Left lobe of liver (tissue), 2 donors: ENCODE results near the gene PTH2. TPM values are rescaled to one million over a fixed set of nuclear protein-coding genes. Genes with fewer than 3 reads are reported as not detected.
"Not testable (repeated sequence)": the region's sequence is repeated elsewhere in the genome, so short reads cannot be mapped to it uniquely, and the experiment has no call there.

Experiments used
- ATAC-seq: fragments of 200-7000 bp; cut with Tn5 transposase; one replicate; pipeline ENCODE4 v1.9.1; 2020; ENCODE audit warnings: mild to moderate bottlenecking, moderate library complexity
- DNase-seq: peaks from one replicate; pipeline ENCODE4 v3.0.0-alpha.2; 2020; ENCODE audit warnings: low spot score
- total RNA-seq: library from RNA; stranded (reverse); gene quantifications from one replicate; pipeline ENCODE4 v1.2.1, GENCODE V29; 2021
- donor health status: DM: no; HTN: no; CAD: no; lungs with moderate emphysema.
- donor health status: DM: no; HTN: yes; CAD: no.

PTH2 gene
- total RNA-seq, 1 donor from 2014 or later = not detected

DNA sequence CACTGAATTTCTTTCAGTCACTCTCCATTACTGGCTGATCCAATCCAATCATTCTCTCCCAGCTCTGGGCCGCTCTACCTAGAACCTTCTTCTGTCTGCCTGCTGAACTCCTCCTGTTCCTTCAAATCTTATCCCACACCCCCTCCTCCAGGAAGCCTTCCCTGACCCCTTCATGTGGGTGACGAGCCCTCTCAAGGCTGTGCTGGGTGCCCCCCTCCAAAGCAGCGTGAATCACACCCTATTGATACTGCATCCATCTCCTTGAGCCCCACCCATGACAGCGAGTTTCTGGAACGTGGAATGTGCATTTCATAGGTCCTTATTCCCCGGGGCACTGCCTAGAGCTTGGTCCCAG, 25.2 kb upstream of the PTH2 start:
- no peak for ATAC-seq
- no peak for DNase-seq

DNA sequence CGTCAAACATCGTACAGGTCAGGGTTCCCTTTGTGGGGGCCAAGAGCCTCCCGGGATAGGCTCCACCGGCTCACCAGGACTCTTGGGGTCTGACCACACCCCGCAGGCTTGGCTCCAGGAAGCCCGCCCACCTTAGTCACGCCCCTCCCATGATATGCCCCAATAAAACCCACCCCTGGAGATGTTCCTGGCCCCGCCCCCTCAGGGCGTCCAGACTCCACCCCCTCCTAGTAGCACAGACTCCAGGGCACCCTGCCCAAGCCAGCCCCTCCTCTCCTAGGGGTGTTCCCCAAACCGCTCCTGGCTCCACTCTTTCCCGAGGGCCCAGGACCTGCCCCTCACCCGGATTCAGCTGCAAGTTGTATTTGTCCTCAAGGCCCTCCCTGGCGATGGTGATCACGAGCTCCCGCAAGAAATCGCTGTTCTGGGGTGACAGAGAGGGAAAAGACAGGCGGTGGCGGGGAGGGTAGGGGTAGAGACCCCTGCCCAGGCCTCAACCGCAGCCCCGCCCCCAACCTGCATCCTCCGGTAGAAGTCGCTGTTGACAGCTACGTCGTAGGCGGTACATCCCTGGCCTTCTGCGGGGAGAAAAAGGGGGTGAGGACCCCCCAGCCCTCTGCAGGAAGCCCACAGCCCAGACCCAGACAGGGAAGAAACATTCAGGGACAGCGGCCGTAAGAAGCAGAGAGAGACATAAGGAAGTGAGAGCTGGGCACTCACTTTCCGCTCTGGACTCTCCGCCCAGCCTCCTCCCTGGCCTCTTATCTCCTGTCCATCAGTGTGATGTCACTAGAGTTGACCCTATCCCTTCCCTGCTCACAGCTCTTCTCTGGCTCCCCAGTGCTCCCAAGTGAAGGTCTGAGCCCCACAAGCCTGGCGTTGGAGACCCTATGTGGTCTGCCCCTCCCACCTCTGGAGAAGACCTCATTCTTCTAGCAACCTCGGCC, 24.5 kb upstream of the PTH2 start:
- ATAC-seq (no peak), DNase-seq (no peak)

DNA sequence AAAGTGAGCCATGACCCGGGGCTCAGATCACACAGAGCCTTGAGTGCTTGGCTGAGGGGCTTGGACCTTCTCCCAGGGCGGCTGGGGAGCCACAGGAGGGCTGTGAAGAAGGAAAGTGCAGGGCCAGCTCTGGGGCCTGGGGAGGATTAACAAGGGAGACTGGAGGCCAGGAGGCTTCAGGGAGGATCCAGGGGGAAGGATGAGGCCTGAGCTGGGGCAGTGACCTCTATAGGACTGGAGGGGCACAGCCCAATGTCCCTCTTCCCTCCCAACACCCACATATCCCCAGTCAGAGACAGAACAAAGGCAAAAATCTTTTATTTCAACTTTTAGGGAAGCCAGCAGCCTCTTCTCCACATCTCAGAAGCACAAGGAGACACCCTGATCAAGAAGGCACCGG, 22.8 kb upstream of the PTH2 start:
- DNase-seq = no peak

DNA sequence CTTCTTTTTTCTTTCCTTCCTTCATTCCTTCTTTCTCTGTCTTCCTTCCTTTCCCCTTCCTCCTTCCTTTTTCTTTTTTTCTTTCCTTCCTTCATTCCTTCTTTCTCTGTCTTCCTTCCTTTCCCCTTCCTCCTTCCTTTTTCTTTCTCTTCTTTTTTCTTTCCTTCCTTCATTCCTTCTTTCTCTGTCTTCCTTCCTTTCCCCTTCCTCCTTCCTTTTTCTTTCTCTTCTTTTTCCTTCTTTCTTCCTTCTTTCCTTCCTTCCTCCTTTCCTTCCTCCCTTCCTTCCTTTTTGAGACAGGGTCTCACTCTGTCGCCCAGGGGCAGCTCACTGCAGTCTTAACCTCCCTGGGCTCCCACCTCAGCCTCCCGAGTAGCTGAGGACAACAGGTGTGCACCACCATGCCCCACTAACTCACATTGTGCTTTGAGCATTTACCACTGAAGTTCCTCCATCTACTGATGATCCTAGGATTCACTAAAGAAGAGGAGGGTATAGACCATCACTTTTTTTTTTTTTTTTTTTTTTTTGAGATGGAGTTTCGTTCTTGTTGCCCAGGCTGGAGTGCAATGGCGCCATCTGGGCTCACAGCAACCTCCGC, 21.0 kb upstream of the PTH2 start:
- ATAC-seq, DNase-seq: not testable (repeated sequence)

More for the DNA sequence above, 22.8 kb upstream of the PTH2 start:
- ATAC-seq = no peak

DNA sequence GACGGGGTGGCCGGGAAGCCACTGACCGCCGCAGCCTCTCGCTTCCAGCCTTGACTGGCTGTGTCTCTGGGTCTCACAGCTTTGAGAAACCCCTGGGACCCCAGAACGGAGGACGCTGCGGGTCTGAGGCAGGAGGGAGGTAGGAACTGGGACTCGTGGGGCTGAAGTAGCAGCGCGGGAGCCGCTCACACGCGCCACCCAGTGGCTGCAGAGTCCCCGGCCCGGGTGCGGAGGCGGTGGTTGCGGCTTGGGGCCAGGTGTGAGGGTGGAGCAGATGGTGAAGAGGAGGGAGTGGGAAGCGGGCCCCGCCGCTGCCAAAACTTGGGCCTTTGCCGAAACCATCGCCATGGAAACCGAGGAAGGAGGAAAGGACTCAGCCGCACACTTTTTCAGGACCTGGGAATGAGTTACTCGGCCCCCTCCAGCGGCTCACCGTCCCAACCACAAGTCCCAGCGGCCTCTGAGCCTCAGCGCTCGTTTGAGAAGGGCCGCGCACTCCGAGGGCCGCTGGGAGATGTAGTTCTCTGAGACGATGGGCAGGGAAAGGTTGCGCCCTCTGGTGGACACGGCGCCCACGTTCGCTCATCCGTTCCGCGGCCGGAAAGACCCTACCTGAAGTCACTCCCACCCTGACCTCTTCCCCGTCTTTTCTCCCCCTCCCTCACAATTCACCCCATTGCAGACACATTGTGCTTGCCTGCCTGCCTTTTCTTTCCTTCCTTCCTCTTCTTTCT, 20.3 kb upstream of the PTH2 start:
- peak; percentile 89 for ATAC-seq
- peak; percentile 92 for DNase-seq

DNA sequence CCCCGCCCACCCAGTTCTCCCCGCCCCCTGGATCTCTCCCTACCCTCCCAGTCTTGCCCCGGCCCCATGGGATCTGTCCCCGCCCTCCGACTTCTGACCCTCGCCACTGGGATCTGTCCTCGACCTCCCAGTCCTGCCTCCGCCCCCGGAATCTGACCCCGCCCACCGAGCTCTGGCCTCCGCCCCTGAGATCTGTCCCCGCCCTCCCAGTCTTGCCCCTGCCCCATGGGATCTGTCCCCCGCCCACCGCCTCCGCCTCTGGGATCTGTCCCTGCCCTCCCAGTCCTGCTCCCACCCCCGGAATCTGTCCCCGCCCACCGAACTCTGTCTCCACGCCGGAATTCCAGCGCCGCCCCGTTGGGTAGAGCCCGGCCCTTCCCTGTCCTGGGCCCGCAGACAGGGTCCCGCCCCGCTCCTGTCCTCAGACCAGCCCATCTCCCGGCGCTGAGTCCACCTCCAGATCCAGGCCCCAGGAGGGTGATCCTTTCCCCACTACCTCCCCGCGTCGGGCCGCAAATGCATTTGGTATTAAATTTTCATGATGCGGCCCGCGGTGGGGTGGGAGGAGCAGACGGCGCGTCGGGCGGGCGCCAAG, 19.6 kb upstream of the PTH2 start:
- DNase-seq (peak; percentile 93), ATAC-seq (peak; percentile 78)

DNA sequence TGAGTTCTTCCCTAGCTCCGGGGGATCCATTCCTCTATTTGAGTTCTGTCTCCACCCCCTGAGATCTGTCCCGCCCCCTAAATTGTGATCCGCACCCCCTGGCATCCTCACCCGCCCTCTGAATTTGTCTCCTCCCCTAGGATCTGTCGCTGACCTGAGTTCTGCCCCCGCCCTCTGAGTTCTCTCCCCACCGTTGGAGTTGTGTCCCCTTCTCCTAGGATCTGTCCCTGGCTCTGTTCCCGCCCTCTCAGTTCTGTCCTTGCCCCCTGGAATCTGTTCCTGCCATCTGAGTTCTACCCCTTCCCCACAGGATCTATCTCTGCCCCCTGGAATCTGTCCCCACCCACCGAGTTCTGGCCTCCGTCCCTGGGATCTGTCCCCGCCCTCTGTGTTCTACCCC, 19.1 kb upstream of the PTH2 start:
- DNase-seq (peak; percentile 60), ATAC-seq (no peak)

DNA sequence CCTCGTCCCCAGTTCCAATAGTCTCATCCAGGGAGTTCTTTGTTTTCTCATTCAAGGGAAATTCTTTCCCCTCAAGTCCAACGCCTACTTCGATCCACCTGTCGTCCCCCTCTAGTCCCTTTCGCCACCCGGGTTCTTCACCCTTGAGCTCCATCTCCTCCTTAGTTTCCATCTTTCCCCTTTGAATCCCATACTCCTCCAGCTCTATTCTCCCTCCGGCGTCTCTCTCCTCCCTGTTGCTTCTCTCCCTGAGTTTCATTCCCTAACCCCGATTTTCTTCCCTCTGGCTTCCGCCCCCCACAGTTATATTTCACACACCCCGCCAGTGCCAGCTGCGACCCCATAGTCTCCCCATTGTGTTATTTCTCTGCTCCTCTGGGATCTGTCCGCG, 18.7 kb upstream of the PTH2 start:
- ATAC-seq (no peak), DNase-seq (no peak)

DNA sequence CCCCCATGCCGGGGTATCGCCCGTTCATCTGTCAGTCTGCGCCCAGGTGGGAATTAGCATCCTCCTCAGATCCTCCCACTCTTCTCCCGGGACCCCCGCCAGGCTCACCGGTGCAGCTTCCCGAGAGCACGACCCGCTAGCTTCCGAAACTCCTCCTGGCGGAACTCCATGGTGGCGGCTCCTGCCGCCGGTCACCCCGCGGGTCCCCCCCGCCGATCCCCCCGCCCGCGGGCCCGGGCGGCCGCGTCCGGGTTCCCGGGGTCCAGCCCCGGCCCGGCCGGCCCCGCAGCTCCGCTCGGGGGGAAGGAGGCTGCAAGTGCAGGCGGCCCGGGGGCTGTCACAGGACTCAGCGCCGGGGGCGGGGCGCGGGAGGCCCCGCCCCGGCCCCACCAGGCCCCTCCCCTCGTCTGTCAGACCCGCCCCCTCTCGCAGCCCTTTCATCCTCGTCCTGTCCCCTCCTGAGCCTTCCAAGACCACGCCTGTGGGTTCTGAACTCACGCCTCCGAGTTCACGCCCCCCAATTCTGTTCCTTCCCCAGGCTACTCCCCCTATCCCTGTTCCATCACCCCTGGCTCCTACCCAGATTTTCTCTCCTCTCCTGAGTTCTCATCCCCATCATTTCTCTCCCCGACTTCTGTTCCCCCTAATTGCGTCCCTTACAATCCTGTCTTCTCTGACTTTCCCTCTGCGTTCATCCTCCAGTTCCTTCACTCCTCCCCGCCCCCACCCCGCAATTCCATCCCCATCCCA, 18.1 kb upstream of the PTH2 start, which contains the start of gene SLC17A7:
SLC17A7 (minus strand) TSS at position 318 of the 750 bp plus-strand sequence; CDS start at position 170, 148 bp downstream.
- ATAC-seq (no peak), DNase-seq (no peak)

DNA sequence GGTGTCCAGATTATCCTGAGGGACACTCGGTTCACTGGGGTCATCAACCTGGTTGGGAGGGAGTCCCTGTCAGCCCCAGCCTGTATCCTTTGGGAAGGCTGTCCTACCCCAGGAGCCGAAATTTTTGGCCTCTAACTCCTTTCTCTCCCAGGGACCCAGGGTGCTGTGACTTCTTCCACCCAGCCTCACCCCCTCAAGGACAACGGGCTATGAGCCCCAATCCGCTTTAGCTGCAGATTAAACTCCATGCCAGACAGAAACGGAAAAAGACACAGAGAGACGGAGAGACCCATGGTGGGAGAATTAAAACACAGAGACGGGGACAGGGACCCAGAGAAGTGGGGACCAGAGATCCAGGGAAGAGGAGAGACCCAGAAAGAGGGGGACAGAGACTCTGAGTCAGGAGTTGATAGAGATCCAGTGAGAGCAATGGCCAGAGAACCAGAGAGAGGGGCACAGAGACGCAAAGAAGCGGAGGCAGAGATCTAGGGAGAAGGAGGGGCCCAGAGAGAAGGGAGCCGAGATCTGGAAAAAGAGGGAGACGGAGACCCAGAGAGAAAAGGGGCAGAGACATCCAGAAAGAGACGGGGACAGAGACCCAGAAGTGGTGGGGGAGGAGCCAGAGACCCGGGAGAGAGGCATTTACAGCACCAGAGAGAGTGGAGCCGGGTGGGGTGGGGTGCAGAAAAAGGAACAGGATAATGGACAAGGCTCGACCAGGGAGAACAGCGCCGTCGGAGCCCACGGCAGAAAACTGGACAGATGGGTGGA, 17.4 kb upstream of the PTH2 start:
- ATAC-seq = no peak
- no peak for DNase-seq

DNA sequence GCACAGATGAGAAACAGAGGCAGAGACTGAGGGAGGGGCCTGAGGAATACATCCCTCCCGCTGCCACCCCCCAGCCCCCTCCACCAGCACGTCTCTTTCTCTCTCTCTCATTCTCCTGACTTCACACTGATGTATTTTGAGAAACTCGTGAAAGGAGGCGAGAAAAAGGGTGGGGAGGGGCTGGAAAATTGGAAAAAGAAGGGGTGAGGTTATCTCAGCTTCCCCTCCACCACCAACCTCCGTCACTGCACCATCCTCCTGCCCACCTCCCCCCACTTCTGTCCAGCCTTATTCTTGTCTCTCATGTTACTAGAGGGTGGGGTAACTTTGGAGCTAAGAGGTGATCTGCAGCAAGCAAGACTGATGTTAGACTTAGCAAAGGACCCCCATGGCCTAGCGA, 16.6 kb upstream of the PTH2 start:
- DNase-seq (no peak), ATAC-seq (no peak)

DNA sequence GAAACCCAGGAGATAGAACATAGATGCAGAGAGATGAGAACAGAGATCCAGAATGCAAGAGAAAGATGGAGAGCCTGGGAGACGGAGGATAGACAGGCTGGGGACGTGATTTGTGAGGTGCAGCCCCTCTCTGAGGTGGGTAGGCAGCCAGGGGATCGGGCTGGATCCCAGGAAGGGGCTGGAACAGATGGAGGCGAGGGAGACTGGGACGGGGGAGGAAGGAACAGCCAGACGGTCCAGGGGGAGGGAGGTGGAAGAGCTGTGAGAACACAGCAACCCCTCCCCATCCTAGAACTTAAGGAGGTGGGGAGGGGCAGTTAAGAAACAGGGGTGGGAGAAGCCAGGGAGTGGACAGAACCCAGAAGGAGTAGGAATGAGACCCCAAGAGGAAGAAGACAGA, 15.0 kb upstream of the PTH2 start:
- ATAC-seq (no peak), DNase-seq (no peak)

DNA sequence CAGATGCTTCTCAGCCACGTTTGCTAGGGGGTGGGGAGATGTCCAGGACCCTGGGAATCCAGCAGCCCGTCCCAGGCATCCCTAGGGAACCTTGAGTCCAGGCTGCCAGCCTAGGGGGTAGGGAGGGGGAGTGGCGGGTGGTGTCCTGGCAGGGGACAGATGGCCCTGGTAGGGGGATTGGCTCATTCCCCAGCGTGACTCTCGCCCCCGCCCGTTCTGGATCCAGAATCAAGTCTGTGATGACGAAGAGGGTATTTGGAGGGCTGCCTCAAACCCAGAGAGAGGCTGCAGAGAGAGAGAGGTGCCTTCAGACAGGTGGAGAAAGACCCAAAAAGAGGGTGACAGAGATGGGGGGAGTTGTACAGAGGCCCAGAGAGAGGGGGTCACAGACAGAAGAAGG, 14.0 kb upstream of the PTH2 start:
- no peak for ATAC-seq
- DNase-seq = no peak

DNA sequence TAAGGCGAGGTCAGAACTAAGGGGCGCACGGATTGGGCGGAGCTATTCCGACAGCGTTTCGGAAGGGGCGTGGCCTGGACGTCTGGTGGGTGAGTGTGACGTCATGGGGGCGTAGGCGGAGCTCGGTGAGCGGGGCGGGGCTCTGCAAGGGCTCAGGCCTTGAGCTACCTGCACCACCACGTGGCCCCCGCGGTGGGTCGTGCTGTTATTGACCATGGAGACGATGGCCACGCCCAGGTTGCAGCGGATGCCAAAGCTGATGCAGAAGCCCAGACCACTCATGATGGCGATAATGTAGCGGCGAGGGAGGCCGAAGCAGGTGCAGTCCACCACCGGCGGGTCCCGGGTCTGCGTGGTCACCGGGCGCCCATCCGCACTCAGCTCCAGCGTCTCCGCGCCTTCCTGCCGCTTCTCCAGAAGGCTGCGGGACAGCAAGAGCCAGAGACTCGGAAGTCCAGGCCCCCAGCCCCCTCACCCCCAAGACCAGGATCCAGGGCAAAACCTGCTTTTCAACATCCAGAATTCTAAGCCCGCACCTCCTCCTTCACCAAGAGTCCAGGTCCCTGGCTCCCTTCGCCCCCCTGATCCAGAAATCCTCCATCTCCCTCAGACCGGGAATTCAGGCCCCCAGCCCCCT, 13.3 kb upstream of the PTH2 start:
- DNase-seq (no peak), ATAC-seq (no peak)

DNA sequence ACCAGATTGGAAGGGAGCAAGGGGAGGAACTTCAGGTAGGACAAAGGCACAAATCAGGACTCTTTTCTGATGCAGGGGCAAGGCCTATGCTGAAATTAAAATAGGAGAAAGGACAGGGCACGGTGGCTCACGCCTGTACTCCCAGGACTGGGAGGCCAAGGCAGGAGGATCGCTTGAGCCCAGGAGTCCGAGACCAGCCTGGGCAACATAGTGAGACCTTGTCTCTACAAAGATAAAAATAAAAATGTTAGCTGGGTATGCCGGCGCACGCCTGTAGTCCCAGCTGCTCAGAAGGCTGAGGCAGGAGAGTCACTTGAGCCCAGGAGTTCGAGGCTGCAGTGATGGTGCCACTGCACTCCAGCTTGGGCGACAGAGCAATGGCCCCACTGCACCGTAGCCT, 12.4 kb upstream of the PTH2 start:
- DNase-seq (no peak), ATAC-seq (no peak)

DNA sequence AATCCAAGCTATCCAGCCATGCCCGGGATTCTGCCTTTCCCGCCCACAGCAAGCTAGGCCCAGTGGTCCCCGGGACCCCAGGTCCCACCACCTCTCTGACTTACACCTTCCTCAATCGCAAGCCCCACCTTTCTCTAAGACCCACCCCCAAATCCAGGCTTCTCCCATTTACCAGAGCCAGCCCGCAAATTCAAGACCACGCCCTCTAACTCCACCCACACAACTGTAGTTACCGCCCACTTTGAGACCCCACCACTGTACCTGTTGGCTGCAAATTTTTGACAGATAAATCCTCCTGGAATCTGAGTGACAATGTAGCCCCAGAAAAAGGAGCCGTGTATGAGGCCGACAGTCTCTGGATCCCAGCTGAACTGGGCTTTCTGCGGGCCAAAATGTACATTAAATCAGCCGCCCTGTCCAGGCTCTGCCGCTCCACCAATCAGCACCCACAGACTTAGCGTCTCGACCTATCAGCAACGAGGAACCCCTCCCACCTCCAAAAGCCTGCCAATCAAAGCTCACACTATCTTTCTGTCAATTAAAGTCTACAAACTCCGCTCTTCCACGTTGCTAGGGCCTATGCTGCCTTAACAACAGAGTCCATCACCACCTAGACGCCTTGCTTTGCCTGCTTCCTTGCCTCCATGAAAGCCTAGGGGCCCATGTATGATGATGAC, 11.8 kb upstream of the PTH2 start:
- ATAC-seq (no peak), DNase-seq (no peak)

DNA sequence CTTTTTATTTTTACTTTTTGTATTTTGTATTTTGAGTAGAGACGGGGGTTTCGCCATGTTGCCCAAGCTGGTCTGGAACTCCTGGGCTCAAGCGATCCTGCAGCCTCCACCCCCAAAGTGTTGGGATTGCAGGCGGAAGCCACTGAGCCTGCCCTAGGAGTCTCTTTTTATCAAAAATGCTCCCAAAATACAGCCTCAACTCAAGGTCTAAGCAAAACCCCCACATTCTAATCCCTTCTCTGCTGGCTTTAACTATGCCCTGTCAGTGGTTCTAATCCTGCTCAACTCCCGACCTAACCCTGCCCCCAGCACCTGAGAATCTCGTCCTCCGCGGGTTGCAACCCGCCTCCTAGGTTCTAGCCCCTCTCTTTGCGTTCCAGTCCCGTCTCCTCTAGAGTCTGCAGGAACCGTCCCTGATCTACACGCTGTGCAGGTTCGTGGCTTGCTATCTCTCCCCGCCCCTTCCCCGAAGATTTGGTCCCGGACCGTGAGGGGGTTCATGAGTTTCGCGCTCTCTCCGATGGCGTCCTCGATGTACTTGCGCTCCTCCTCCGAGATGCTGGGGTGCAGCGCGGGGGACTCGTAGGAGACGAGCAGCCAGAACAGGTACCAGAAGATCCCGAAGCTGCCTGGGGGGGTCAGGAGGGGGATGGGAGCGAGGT, 10.1 kb upstream of the PTH2 start:
- ATAC-seq = no peak
- no peak for DNase-seq
